Activated CD4-positive, alpha-beta T cell treated with anti-CD3 and anti-CD28 coated beads, Interleukin-10, Interleukin-2, amounts not matched to agents 100 ng/mL and 50 ng/mL, durations not matched to agents 16 hours and 8 hours (primary cell): ENCODE data around the gene WNT6.
A peak's percentile ranks its signal among the peaks of the same experiment; 100 is the strongest.
"Not testable (repeated sequence)": the region's sequence is repeated elsewhere in the genome, so short reads cannot be mapped to it uniquely, and the experiment has no call there.

Source experiments
- DNase-seq: peaks from one replicate; pipeline ENCODE4 v3.0.0-alpha.2; 2020

WNT6 gene

GRCh38 chr2:218831378-218831990, 28.1 kb upstream of the WNT6 start, which contains the start of gene PRKAG3:
Gene PRKAG3 (minus strand): TSS chr2:218831803.
- DNase-seq = no peak

GRCh38 chr2:218832081-218832480, 27.5 kb upstream of the WNT6 start:
- no peak for DNase-seq

GRCh38 chr2:218832520-218832919, 27.1 kb upstream of the WNT6 start:
- DNase-seq = no peak

- no peak for DNase-seq
Measured at GRCh38 chr2:218833023-218833609, 26.5 kb upstream of the WNT6 start.

GRCh38 chr2:218834685-218835084, 24.9 kb upstream of the WNT6 start:
- no peak for DNase-seq

GRCh38 chr2:218837495-218837894, 22.1 kb upstream of the WNT6 start:
- DNase-seq = no peak

GRCh38 chr2:218839430-218839829, 20.2 kb upstream of the WNT6 start:
- DNase-seq = no peak

- no peak for DNase-seq
Measured at GRCh38 chr2:218839888-218840287, 19.7 kb upstream of the WNT6 start.

GRCh38 chr2:218844334-218844733, 15.3 kb upstream of the WNT6 start:
- not testable (repeated sequence) for DNase-seq

GRCh38 chr2:218846963-218847362, 12.6 kb upstream of the WNT6 start:
- not testable (repeated sequence) for DNase-seq

GRCh38 chr2:218849721-218850120, 9.9 kb upstream of the WNT6 start:
- DNase-seq = no peak

GRCh38 chr2:218850796-218851195, 8.8 kb upstream of the WNT6 start:
- DNase-seq = no peak

GRCh38 chr2:218851286-218851685, 8.3 kb upstream of the WNT6 start:
- no peak for DNase-seq

- DNase-seq = peak; percentile 61
Measured at GRCh38 chr2:218852911-218853667, 6.5 kb upstream of the WNT6 start.

GRCh38 chr2:218853766-218854165, 5.8 kb upstream of the WNT6 start:
- DNase-seq = no peak

- no peak for DNase-seq
Measured at GRCh38 chr2:218854860-218855259, 4.7 kb upstream of the WNT6 start.

- no peak for DNase-seq
Measured at GRCh38 chr2:218855305-218856166, 4.1 kb upstream of the WNT6 start.

GRCh38 chr2:218856167-218856895, 3.3 kb upstream of the WNT6 start:
- no peak for DNase-seq

- no peak for DNase-seq
Measured at GRCh38 chr2:218856896-218857243, 2.7 kb upstream of the WNT6 start.

GRCh38 chr2:218857371-218858137, 2.1 kb upstream of the WNT6 start:
- DNase-seq = no peak

GRCh38 chr2:218858138-218858445, 1.5 kb upstream of the WNT6 start:
- no peak for DNase-seq
